ENCODE data around the gene CHRNE.

DNA sequence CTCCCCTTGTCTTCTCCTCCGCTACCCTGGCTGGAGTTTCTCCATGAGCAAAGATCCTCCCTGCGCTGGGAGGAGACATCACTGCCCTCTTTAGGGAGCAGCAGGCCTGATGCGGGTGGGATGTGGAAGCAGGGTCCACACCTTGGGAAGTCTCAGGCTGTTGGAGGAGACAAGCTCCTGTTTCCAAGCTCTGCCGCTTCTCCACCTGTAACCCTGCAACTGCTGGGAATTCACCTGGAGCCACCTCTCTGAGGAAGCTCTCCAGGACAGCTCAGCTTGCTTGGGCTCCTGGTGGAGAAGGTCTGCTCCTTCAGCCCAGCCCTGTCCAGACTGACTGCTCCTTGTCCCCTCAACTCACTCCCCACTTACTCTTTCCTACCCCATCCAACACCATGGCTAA lies 18.4 kb downstream of the CHRNE start:
- TF ChIP-seq, protein P1, sequence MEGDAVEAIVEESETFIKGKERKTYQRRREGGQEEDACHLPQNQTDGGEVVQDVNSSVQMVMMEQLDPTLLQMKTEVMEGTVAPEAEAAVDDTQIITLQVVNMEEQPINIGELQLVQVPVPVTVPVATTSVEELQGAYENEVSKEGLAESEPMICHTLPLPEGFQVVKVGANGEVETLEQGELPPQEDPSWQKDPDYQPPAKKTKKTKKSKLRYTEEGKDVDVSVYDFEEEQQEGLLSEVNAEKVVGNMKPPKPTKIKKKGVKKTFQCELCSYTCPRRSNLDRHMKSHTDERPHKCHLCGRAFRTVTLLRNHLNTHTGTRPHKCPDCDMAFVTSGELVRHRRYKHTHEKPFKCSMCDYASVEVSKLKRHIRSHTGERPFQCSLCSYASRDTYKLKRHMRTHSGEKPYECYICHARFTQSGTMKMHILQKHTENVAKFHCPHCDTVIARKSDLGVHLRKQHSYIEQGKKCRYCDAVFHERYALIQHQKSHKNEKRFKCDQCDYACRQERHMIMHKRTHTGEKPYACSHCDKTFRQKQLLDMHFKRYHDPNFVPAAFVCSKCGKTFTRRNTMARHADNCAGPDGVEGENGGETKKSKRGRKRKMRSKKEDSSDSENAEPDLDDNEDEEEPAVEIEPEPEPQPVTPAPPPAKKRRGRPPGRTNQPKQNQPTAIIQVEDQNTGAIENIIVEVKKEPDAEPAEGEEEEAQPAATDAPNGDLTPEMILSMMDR (IDR thresholded peaks at IDR 0.05; ENCODE audit: poor library complexity, severe bottlenecking): no peak
- TF ChIP-seq EP300 (conservative IDR thresholded peaks at IDR 0.05; ENCODE audit: poor library complexity, severe bottlenecking): no peak
- TF ChIP-seq POLR2AphosphoS5 (IDR thresholded peaks at IDR 0.05): no peak
- no peak for TF ChIP-seq EZH2 (IDR thresholded peaks at IDR 0.05; ENCODE audit: borderline replicate concordance, insufficient read depth, low read length, poor library complexity, severe bottlenecking)
- no peak for TF ChIP-seq SMC3 (conservative IDR thresholded peaks at IDR 0.05; ENCODE audit: poor library complexity)
- TF ChIP-seq TAF1 (IDR thresholded peaks at IDR 0.05; ENCODE audit: low read depth): no peak
- TF ChIP-seq REST (IDR thresholded peaks at IDR 0.05; ENCODE audit: borderline replicate concordance): no peak
- no peak for TF ChIP-seq RAD21 (conservative IDR thresholded peaks at IDR 0.05)
- TF ChIP-seq MXI1 (conservative IDR thresholded peaks at IDR 0.05; ENCODE audit: poor library complexity, severe bottlenecking): no peak

Measured in neural cell (in vitro differentiated cells).